NCI-H2227 (cell line): ENCODE measurements around the gene SCCPDH.
"Not testable (repeated sequence)": the region's sequence is repeated elsewhere in the genome, so short reads cannot be mapped to it uniquely, and the experiment has no call there.

Source experiments
- DNase-seq: peaks from one replicate; lab custom pipeline; 2025; ENCODE audit not compliant: unreplicated experiment; lab: John Stamatoyannopoulos, UW

Gene SCCPDH

DNA sequence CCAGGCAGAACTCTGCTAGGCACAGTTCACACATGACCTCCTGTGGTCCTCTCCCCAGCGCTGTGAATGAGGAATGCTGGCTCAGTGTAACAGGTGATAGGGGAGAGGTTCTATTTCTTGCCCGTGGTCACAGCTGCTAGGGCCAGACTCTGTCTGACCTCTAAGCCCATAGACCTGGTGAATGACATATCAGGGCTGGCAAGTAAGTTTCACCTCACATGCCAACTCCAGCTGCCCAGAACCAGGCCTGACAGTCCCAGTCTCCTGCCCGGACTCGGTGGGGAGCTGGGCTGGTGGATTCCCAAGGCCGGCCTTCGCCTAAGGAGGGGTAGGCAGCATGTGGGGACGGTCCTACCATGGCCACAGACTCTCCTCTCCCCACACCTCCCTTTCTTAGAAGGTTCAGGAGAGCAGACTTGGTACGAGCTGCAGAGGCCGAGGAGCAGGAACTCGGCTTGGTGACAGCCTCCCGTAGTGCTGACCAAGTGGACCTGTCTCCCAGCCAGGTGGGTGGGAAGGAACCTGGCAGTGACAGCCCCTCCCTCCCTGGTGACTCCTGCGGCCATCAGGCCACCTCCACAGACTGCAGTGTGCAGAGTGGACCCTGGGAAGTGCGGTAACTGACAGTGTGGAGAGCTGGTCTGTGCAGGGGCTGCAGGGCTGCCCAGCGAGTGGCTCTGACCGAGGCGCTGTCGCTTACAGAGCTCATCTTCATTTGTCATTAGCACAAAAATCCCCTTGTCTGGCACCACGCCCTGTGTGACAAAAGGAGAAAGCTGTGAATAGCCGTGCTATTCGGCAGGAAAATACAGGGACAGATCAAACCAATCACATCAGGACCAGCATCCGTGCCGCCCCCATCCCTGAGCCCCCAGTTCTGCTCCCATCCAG, 74.6 kb downstream of the SCCPDH start:
- no peak for DNase-seq

DNA sequence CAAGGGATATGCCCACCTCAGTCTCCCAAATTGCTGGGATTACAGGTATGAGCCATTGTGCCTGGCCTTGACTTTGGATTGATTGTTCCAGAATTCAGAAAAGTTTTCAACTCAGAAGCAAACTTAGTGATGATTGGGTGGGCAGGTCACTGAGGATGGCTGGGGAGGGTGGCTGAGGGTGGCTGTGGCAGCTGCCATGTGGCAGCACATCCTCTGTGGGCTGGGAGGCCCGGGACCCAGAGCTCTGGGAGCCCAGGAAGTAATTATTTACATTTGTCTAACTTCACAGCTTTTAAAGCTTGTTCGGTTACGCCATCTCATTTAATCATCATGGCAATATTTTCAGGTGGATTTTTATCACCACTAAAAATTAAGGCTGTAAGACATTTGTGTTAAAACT, 76.1 kb downstream of the SCCPDH start:
- DNase-seq, result no peak

DNA sequence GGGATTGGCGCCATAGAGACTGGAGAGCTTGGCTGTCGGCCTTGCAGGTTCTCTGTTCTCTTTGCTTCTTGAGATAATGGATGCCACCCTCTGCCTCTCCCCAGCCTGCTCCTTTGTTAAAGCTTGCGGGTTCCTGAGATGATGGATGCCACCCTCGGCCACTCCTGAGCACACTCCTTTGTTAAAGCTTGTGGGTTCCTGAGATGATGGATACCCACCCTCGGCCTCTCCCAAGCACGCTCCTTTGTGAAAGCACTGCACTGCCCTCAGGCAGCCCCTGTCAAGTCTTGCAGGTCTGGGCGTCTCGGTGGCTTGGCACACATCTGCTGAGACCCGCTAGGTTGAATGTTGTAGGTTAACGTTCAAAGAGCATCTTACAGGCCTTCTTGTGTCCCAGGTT, 76.5 kb downstream of the SCCPDH start:
- DNase-seq, result no peak

DNA sequence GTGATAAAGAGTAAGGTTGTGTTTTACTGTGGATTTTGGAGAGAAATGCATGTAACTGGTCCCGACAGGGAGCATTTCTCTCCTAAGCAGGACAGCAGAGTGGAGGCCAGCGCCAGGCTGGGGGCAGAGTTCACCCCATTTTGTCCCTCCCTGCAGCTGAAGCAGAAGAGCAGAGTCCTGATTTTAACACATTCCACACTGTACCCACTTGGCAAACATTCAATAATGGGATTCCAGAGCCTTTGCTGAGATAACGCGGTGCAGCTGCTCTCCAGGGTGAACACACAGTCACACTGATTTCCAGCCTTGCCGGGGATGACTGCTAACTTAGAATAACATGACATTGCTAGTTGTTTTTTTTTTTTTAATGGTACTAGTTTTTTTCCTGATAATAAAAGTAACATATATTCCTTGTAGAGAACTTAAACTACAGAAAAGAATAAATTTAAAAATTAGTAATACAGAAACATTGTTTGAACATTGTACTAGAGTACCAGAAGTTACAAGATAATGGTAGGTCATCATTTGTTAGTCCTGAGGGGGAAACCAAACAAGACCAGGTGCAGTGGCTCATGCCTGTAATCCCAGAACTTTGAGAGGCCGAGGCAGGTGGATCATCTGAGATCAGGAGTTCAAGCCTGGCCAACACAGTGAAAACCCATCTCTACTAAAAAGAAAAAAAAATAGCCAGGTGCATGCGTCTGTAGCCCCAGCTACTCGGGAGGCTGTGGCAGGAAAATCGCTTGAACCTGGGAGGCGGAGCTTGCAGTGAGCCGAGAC, 77.2 kb downstream of the SCCPDH start:
- DNase-seq, result no peak

DNA sequence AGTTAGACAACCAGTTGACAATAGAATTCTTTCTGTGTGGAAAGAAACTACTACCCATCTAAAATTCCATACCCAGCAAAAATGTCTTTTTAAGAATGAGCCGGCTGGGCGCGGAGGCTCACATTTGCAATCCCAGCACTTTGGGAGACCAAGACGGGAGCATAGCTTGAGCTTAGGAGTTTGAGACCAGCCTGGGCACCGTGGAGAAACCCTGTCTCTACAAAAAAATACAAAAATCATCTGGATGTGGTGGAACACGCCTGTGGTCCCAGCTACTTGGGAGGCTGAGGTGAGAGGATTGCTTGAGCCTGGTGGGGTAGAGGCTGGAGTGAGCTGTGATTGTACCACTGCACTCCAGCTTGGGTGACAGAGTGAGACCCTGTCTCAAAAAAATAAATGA, 79.2 kb downstream of the SCCPDH start:
- DNase-seq, result no peak

DNA sequence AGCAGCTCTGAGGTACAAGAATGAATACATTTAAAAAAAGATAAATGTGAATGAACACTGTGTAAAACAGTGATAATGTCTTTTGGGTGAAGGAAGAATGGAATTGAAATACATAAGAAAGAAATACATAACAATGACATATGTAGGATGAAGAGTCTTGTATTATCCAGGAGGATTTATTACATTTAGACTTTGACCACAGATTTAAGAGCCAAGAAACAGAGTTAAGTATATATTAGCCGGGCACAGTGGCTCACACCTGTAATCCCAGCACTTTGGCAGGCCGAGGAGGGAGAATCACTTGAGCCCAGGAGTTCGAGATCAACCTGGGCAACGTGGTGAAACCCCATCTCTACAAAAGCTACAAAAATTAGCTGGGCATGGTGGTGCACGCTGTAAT, 79.7 kb downstream of the SCCPDH start:
- no peak for DNase-seq

DNA sequence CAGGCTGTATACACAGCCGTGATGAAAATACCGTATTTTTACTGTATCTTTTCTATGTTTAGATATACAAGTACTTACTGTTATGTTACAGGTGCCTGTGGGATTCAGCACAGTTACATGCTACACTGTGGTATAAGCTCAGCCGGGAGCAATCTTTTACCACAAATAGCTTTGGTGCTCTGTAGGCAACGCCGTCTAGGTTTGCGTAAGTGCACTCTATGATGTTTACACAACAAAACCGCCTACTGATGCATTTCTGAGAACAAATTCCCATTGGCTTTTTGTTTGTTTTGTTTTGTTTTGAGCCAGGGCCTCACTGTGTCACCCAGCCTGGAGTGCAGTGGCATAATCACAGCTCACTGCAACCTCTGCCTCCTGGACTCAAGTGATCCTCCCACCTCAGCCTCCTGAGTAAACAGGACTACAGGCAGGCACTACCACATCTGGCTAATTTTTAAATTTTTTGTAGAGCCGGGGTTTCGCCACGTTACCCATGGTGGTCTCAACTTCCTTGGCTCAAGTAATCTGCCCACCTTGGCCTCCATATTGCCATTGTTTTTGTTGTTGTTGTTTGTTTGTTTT, 81.0 kb downstream of the SCCPDH start:
- DNase-seq, result no peak

DNA sequence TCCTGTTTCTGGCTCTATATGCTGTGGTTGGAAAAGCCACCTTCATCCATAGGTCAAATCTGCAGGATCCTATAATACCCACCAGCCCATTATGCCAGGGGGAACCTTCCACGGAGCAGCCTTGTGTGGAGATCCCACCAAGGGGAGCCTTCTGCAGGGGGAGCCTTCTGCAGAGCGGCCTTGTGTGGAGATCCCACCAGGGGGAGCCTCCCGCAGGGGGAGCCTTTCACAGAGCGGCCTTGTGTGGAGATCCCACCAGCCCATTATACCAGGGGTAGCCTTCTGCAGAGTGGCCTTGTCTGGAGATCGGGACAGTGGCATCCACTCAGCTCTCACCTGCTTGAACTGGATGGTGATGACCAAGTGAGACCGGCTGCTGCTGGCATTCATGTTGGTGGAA, 85.3 kb downstream of the SCCPDH start:
- DNase-seq, result no peak

DNA sequence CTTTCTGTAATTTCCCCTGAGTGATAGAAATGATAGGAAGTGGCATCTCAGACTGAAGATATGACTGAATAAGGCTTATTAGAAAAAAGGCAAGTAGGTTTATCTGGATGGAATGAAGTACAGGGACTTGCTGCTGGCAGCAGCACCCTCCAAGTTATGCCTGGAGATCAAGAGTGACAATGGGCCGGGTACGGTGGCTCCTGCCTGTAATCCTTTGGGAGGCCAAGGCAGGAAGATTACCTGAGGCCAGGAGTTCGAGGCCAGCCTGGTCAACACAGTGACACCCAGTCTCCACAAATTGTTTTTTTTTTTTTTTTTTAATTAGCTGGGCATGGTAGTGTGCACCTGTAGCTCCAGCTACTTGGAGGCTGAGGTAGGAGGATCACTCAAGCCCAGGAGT, 87.8 kb downstream of the SCCPDH start:
- no peak for DNase-seq

DNA sequence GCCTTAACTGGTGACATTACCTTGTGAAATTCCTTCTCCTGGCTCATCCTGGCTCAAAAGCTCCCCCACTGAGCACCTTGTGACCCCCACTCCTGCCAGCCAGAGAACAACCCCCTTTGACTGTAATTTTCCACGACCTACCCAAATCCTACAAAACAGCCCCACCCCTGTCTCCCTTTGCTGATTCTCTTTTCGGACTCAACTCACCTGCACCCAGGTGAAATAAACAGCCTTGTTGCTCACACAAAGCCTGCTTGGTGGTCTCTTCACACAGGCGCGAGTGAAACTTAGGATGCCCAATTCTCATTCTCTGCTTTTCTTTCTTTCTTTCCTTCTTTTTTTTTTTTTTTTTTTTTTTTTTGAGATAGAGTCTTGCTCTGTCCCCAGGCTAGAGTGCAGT, 89.1 kb downstream of the SCCPDH start:
- DNase-seq, result not testable (repeated sequence)

DNA sequence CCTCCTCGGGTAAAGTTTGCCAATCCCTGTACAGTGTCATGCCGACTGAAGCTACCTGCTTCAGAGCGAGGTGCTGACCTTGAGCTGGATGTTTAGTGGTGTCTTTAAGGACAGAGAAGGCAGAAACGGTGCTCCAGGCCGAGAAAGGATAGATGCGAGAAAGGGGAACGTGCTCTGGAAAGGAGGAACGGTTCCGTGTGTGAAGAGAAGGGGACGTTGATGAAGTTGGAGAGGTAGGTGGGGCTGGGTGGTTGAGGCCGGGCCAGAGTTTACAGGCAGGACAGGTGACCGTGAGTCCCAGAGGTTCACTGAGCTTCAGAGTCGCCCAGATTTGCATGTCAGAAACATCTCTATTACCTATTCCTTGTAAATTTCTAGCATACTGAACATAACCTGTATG, 90.7 kb downstream of the SCCPDH start:
- no peak for DNase-seq

DNA sequence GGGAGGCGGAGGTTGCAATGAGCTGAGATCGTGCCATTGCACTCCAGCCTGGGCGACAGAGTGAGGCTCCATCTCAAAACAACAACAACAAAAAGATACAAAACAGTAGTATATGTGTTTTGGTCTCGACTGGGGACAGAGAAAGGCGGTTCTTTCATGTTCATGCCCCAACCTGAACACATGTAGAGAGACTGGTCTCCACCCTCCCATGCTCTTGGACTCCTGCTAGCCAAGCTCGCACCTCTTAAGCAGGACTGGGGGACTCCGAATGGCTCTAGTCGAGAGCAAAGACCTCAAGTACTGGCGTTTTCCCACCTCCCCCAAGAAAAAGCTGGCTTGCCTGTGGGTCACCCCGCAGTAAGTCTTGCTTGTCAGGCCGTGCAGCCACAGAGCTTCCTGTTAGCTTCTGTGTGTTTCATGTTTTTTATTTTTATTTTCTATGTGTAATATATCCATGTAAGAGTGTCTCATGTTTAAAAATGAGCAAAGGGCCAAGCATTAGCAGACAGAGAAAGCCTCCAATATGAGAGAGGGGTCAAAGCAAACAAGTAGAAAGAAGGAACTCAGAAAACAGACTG, 91.6 kb downstream of the SCCPDH start:
- no peak for DNase-seq
